Fibroblast of lung (primary cell): ENCODE measurements around the gene OTC. TPM values are rescaled to one million over a fixed set of nuclear protein-coding genes. Genes with fewer than 3 reads are reported as not detected.

ENCODE experiments used
- DNase-seq, 2 donors: peaks; one replicate each; pipeline versions ENCODE4 v3.0.0 to v3.0.0-alpha.2; 2010; ENCODE audit warnings: low read depth in 2 of 2
- H2AFZ ChIP-seq: 2 replicates; pipeline ENCODE4 v1.5.1; 2012; ENCODE audit warnings: low read length, control low read depth, inconsistent platforms
- H3K27ac ChIP-seq: 2 replicates; pipeline ENCODE4 v1.5.1; 2011; ENCODE audit warnings: low read length, control low read depth; ENCODE audit not compliant: insufficient read depth
- H3K27me3 ChIP-seq: 2 replicates; pipeline ENCODE4 v1.5.1; 2011; ENCODE audit warnings: mild to moderate bottlenecking, low read length; ENCODE audit not compliant: control insufficient read depth, insufficient read depth
- H3K36me3 ChIP-seq: 2 replicates; pipeline ENCODE4 v1.5.1; 2011; ENCODE audit warnings: low read length; ENCODE audit not compliant: control insufficient read depth, insufficient read depth
- H3K4me1 ChIP-seq: 2 replicates; pipeline ENCODE4 v1.5.1; 2011; ENCODE audit warnings: low read length; ENCODE audit not compliant: control insufficient read depth, insufficient read depth; ENCODE audit errors: extremely low read depth
- H3K4me2 ChIP-seq: 2 replicates; pipeline ENCODE4 v1.5.1; 2011; ENCODE audit warnings: low read length, control low read depth; ENCODE audit not compliant: insufficient read depth; ENCODE audit errors: extremely low read depth
- H3K4me3 ChIP-seq, 4 experiments: fragments of 200-600 bp in 1 of 4; sonication (generic) in 1 of 4; replicated peaks in 1 of 4; 2 replicates each; pipeline ENCODE4 v1.5.1; 2011 to 2016; ENCODE audit warnings: low read length in 4 of 4, low read depth in 3 of 4, mild to moderate bottlenecking in 3 of 4, control low read depth in 2 of 4, inconsistent platforms in 1 of 4, mixed read lengths in 1 of 4; ENCODE audit not compliant: insufficient read depth in 1 of 4; ENCODE audit errors: control extremely low read depth in 1 of 4
- H3K79me2 ChIP-seq: 2 replicates; pipeline ENCODE4 v1.5.1; 2012; ENCODE audit warnings: mild to moderate bottlenecking, low read length, inconsistent platforms; ENCODE audit not compliant: control insufficient read depth, insufficient read depth
- H3K9ac ChIP-seq: 2 replicates; pipeline ENCODE4 v1.5.1; 2011; ENCODE audit warnings: mild to moderate bottlenecking, low read length, control low read depth; ENCODE audit not compliant: insufficient read depth
- H3K9me3 ChIP-seq: 2 replicates; pipeline ENCODE4 v1.5.1; 2012; ENCODE audit warnings: low read depth, low read length; ENCODE audit not compliant: control insufficient read depth, insufficient read depth
- H4K20me1 ChIP-seq: 2 replicates; pipeline ENCODE4 v1.5.1; 2011; ENCODE audit warnings: low read length; ENCODE audit not compliant: control insufficient read depth, insufficient read depth; ENCODE audit errors: extremely low read depth
- EZH2 ChIP-seq: IDR thresholded peaks from 2 replicates; pipeline ENCODE4 v1.5.1; 2012; ENCODE audit warnings: low read length, control low read depth, mild to moderate bottlenecking; ENCODE audit errors: missing control alignments
- polyA plus RNA-seq, 2 donors: library from polyadenylated mRNA; depleted of rRNA in 1 of 2; stranded (reverse) in 1 of 2; unstranded in 1 of 2; fragments of >200 nt; gene quantifications; 2 replicates each; pipeline ENCODE4 v1.2.1, GENCODE V29; 2011 to 2012; ENCODE audit warnings: missing spikeins in 1 of 2
- total RNA-seq: library from RNA; depleted of rRNA; stranded (reverse); fragments of >200 nt; gene quantifications from 2 replicates; pipeline ENCODE4 v1.2.1, GENCODE V29; 2014
- TF ChIP-seq, protein P1 (sequence below), 2 donors: IDR thresholded peaks in 1 of 2; conservative IDR thresholded peaks in 1 of 2; 1 replicate in 1 of 2; 2 replicates in 1 of 2; pipeline ENCODE4 v1.5.1; 2011 to 2012; ENCODE audit warnings: low read length in 2 of 2, control low read depth in 1 of 2, inconsistent platforms in 1 of 2, low read depth in 1 of 2, mild to moderate bottlenecking in 1 of 2

Gene OTC
- total and polyA plus RNA-seq, 2 donors (not counting 1 experiment from before 2014, with no cell fraction given): not detected

DNA sequence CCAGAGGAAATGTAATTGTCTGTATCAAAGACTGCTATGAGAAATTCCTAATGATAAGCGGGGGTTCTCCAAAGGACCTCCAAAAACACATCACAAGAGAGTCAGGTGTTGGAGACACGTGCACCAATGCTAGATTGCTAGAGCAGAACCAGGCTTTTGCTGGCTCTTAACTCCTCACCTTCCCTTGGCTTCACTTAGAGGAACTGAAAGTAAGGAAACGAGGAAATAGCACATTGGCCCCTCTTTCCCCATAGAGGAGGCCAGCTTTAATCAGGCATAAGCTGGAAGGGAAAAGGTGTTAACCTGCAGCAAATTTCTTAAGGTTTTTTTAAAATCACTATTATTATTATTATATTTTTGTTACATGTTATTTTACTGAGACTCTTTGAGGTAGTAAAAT, 13.6 kb downstream of the OTC start:
- Histone ChIP-seq H3K4me2 (no peak overlapping the region), H3K9me3 (no peaks in the 10 kb centered on the region), H2AFZ (no peak overlapping the region), H3K79me2 (no peaks in the 10 kb centered on the region), H3K9ac (no peak overlapping the region), H4K20me1 (no peaks in the 10 kb centered on the region), H3K4me1 (no peaks in the 10 kb centered on the region), H3K27me3 (no peaks in the 10 kb centered on the region), H3K36me3 (no peaks in the 10 kb centered on the region), H3K4me3 (no peak overlapping the region), H3K27ac (no peak overlapping the region)
- TF ChIP-seq, protein P1, sequence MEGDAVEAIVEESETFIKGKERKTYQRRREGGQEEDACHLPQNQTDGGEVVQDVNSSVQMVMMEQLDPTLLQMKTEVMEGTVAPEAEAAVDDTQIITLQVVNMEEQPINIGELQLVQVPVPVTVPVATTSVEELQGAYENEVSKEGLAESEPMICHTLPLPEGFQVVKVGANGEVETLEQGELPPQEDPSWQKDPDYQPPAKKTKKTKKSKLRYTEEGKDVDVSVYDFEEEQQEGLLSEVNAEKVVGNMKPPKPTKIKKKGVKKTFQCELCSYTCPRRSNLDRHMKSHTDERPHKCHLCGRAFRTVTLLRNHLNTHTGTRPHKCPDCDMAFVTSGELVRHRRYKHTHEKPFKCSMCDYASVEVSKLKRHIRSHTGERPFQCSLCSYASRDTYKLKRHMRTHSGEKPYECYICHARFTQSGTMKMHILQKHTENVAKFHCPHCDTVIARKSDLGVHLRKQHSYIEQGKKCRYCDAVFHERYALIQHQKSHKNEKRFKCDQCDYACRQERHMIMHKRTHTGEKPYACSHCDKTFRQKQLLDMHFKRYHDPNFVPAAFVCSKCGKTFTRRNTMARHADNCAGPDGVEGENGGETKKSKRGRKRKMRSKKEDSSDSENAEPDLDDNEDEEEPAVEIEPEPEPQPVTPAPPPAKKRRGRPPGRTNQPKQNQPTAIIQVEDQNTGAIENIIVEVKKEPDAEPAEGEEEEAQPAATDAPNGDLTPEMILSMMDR (conservative IDR thresholded peaks at IDR 0.05 in 1 of 2, IDR thresholded peaks at IDR 0.05 in 1 of 2; ENCODE audit: low read depth in 1 of 2, low read length in 2 of 2): no peak
- no peak for TF ChIP-seq EZH2
- no peak for DNase-seq

DNA sequence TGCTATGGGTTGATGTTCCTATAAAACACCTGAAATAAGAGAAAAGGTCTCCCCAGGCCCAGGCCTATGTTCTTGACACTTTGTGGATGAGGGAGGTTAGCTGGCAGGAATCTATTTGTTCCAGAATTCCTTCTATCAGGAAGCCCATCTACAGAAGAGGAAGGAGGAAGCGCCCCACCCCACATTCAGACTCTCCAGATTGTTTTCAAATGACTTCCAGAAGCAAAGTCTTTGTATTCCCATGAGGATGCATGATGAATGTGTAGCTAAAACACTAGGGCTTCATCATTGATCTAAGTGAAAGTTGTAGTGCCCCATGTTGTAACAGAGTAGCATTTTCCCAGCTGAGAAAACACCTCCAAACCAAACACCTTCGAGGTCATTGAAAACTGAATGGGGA, 16.4 kb downstream of the OTC start:
- Histone ChIP-seq H3K27me3 (no peaks in the 10 kb centered on the region), H3K79me2 (no peaks in the 10 kb centered on the region), H3K9me3 (no peaks in the 10 kb centered on the region), H2AFZ (no peak overlapping the region), H4K20me1 (no peaks in the 10 kb centered on the region), H3K4me2 (no peak overlapping the region), H3K4me1 (no peaks in the 10 kb centered on the region), H3K36me3 (no peaks in the 10 kb centered on the region), H3K9ac (no peak overlapping the region), H3K27ac (no peak overlapping the region), H3K4me3 (no peak overlapping the region)
- DNase-seq: no peak
- no peak for TF ChIP-seq EZH2
- TF ChIP-seq, protein P1 (conservative IDR thresholded peaks at IDR 0.05 in 1 of 2, IDR thresholded peaks at IDR 0.05 in 1 of 2; ENCODE audit: low read depth in 1 of 2, low read length in 2 of 2): no peak

DNA sequence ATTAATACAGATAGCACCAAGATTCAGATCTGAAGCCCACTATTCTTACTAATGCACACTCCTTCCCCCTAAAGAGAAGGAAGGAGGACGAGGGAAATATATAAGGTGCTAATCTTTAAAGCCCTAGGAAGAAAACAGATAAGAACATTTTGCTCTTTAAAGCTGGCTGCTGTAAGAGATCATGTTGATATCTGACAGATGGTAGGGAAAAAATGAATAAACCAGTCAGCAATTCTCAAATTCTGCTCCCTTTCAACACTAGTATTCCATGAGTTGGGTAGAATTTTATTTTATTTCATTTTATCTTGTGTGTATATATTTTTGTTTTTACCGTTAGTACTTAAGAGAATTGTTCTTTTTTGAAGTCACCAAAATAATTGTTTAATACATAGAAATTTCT, 19.2 kb downstream of the OTC start:
- TF ChIP-seq, protein P1 (conservative IDR thresholded peaks at IDR 0.05 in 1 of 2, IDR thresholded peaks at IDR 0.05 in 1 of 2; ENCODE audit: low read depth in 1 of 2, low read length in 2 of 2): no peak
- TF ChIP-seq EZH2: no peak
- no peaks in the 10 kb centered on the region for H4K20me1 ChIP-seq
- H3K9ac ChIP-seq: no peak overlapping the region
- DNase-seq: no peak
- H3K27me3 ChIP-seq: no peaks in the 10 kb centered on the region
- no peak overlapping the region for H3K4me3 ChIP-seq
- no peak overlapping the region for H3K4me2 ChIP-seq
- no peaks in the 10 kb centered on the region for H3K4me1 ChIP-seq
- no peaks in the 10 kb centered on the region for H3K36me3 ChIP-seq
- H3K27ac ChIP-seq: no peak overlapping the region
- H2AFZ ChIP-seq: no peak overlapping the region
- H3K79me2 ChIP-seq: no peaks in the 10 kb centered on the region
- H3K9me3 ChIP-seq: no peaks in the 10 kb centered on the region
